Measurements from ENCODE around the gene TMEM132D.

TMEM132D gene

DNA sequence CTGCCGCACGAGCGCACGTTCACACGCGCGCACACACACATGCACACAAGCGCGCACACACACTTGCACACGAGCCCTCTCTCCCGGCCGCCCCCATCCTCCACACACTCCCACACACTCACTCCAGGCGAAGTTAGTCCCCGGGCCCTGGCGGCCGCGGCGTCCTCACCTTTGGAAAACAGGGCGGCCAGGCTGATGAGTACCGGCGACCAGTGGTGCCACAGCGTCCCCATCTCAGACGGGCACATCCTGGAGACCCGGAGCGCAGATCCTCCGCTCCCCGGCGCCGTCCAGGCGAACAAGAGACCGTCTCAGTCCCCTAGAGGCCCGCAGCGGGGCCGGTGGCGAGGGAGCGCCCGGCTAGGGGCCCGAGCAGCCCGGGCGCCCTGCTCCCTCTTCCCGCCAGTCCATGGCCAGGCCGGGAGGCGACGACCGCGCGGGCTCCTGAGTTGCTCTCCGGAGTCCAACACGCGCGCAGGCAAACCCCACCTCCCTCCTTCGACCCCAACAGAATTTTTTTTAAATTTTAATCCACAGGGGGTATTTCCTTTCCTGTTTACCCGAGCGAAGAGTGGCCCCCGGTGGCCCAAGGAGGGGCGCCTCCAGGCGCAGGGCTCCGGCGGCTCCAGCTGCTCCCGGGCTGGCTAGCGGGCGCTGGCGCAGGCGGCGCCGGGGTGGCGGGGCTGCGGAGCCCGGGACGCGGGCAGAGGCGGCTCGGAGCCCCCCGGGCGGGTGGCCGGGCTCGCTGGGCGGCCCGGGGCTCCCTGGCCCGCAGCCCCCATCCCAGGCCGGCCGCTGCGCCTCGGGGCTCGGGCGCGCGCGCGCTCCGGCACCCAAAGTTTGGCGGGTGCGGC is 506 bp downstream of the TMEM132D start:
- H3K4me3 ChIP-seq (ENCODE audit: insufficient read depth, low read length, poor library complexity, severe bottlenecking) = no peak overlapping the region
- H2AFZ ChIP-seq (ENCODE audit: low read depth, low read length, severe bottlenecking) = no peak overlapping the region
- no peak overlapping the region for H3K4me2 ChIP-seq (ENCODE audit: low read depth, low read length, poor library complexity, severe bottlenecking)
- no peaks in the 10 kb centered on the region for H3K9me2 ChIP-seq (replicated peaks; ENCODE audit: insufficient read depth, low read length)
- no peak overlapping the region for H3K27ac ChIP-seq (ENCODE audit: low read depth, low read length)
- H3K27me3 ChIP-seq (ENCODE audit: low read length) = no peaks in the 10 kb centered on the region
- H3K9me3 ChIP-seq (ENCODE audit: insufficient read depth, low read length) = no peaks in the 10 kb centered on the region
- no peaks in the 10 kb centered on the region for H3K36me3 ChIP-seq (ENCODE audit: low read length)
- no peaks in the 10 kb centered on the region for H3F3A ChIP-seq (ENCODE audit: insufficient read depth)
- TF ChIP-seq CTCF (IDR thresholded peaks at IDR 0.05; ENCODE audit: insufficient read depth, low read length, poor library complexity, severe bottlenecking) (no peak), EZH2phosphoT487 (conservative IDR thresholded peaks at IDR 0.05; ENCODE audit: low read length) (no peak)
- H3K9ac ChIP-seq (ENCODE audit: low read length) = no peak overlapping the region
- H4K20me1 ChIP-seq (ENCODE audit: low read depth, low read length) = no peaks in the 10 kb centered on the region
- no peaks in the 10 kb centered on the region for H3K79me2 ChIP-seq (ENCODE audit: insufficient read depth, low read length)

- Histone ChIP-seq H3K4me3 (ENCODE audit: insufficient read depth, low read length, poor library complexity, severe bottlenecking) (no peak overlapping the region), H2AFZ (ENCODE audit: low read depth, low read length, severe bottlenecking) (no peak overlapping the region), H3K79me2 (ENCODE audit: insufficient read depth, low read length) (no peaks in the 10 kb centered on the region), H3F3A (ENCODE audit: insufficient read depth) (no peaks in the 10 kb centered on the region), H3K36me3 (ENCODE audit: low read length) (no peaks in the 10 kb centered on the region), H3K4me2 (ENCODE audit: low read depth, low read length, poor library complexity, severe bottlenecking) (no peak overlapping the region), H3K9me2 (replicated peaks; ENCODE audit: insufficient read depth, low read length) (no peaks in the 10 kb centered on the region), H4K20me1 (ENCODE audit: low read depth, low read length) (no peaks in the 10 kb centered on the region), H3K9me3 (ENCODE audit: insufficient read depth, low read length) (no peaks in the 10 kb centered on the region), H3K27ac (ENCODE audit: low read depth, low read length) (no peak overlapping the region), H3K9ac (ENCODE audit: low read length) (no peak overlapping the region), H3K27me3 (ENCODE audit: low read length) (no peaks in the 10 kb centered on the region)
- no peak for TF ChIP-seq CTCF (IDR thresholded peaks at IDR 0.05; ENCODE audit: insufficient read depth, low read length, poor library complexity, severe bottlenecking)
- no peak for TF ChIP-seq EZH2phosphoT487 (conservative IDR thresholded peaks at IDR 0.05; ENCODE audit: low read length)
These were observed 1.3 kb downstream of the TMEM132D start for GRCh38 chr12:129902371-129903091.

DNA sequence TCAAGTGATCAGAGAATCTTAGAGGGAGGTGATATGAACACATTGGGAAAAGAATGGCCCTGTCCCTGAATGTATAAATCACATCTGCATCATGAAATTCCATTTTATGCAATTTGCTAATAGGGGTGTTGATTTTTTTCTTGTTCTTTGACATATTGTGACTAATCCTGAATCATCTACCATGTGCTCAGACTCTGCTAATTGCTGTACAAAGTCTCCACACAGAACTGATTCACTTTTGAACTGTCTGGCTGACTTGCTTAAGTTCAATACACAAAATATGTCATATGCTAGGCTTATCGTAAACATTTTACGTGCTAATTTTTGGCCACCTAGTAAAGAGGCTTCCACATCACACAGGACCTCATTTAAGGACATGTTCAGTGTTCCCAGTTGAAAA is 2.6 kb downstream of the TMEM132D start:
- Histone ChIP-seq H3K9me3 (ENCODE audit: insufficient read depth, low read length) (no peaks in the 10 kb centered on the region), H3K27me3 (ENCODE audit: low read length) (no peaks in the 10 kb centered on the region), H3K9me2 (replicated peaks; ENCODE audit: insufficient read depth, low read length) (no peaks in the 10 kb centered on the region), H3K27ac (ENCODE audit: low read depth, low read length) (no peak overlapping the region), H3K79me2 (ENCODE audit: insufficient read depth, low read length) (no peaks in the 10 kb centered on the region), H4K20me1 (ENCODE audit: low read depth, low read length) (no peaks in the 10 kb centered on the region), H3F3A (ENCODE audit: insufficient read depth) (no peaks in the 10 kb centered on the region), H3K4me2 (ENCODE audit: low read depth, low read length, poor library complexity, severe bottlenecking) (no peak overlapping the region), H3K9ac (ENCODE audit: low read length) (no peak overlapping the region), H3K36me3 (ENCODE audit: low read length) (no peaks in the 10 kb centered on the region), H2AFZ (ENCODE audit: low read depth, low read length, severe bottlenecking) (no peak overlapping the region), H3K4me3 (ENCODE audit: insufficient read depth, low read length, poor library complexity, severe bottlenecking) (no peak overlapping the region)
- no peak for TF ChIP-seq CTCF (IDR thresholded peaks at IDR 0.05; ENCODE audit: insufficient read depth, low read length, poor library complexity, severe bottlenecking)
- no peak for TF ChIP-seq EZH2phosphoT487 (conservative IDR thresholded peaks at IDR 0.05; ENCODE audit: low read length)

Measured in SU-DHL-6 (cell line).